HG03571 (cell line): ENCODE data around the gene APOM.

Source experiments
- ATAC-seq: cut with Tn5 transposase; IDR thresholded peaks from one replicate; pipeline ENCODE4 v1.9.1; 2021; ENCODE audit not compliant: unreplicated experiment

The APOM gene

GRCh38 chr6:31677955-31678354 lies 22.3 kb downstream of the APOM start:
- no peak for ATAC-seq

GRCh38 chr6:31680226-31681134 lies 24.8 kb downstream of the APOM start, which contains the start of gene LY6G5C:
Gene LY6G5C, minus strand, starts transcription at chr6:31681067. Its CDS starts 694 bp downstream, at chr6:31680373.
- no peak for ATAC-seq

DNA sequence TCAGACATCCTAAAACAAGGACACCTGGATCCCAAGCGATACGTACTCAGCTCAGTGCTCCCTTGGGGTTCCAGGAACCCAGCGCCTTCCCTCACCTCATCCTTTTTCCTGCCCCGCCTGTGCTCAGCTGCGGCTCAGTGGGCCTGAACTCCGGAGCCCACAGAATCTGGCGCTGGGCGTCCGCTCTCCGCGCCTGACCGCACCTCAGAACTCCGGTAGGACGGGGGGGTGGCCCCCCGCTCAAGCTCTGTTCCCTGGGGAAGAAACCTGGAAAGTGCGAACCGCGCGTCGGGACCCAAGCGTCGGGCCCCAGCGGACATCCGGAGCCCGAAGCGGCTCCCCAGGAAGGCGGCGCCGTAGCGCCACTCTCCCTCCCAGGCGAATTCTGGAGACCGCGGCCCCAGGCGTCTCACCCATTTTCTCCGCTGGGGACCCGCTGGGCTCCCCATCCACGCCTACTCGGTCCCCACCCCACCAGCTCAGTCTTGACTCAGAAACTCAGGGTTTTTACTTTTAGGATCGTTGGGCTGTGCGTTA lies 25.5 kb downstream of the APOM start:
- ATAC-seq = no peak

DNA sequence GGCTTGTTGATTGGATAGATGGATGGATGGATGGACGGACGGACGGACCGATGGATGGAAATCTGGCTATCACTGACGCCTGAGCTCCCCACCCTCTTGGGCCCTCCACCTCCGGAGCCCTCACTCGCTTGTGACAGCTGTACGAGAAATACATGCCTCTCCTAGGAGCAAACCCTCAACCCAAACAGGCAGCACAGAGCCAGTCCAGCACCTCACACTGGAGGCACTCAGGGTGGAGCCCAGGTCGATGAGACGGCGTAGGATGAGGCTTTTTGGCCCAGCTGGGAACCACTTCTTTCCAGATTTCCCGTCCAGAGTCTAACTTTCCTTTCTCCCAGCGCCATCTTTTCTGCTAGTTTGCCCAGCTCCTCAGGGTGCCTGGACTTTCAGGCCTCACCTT lies 27.9 kb downstream of the APOM start:
- no peak for ATAC-seq

DNA sequence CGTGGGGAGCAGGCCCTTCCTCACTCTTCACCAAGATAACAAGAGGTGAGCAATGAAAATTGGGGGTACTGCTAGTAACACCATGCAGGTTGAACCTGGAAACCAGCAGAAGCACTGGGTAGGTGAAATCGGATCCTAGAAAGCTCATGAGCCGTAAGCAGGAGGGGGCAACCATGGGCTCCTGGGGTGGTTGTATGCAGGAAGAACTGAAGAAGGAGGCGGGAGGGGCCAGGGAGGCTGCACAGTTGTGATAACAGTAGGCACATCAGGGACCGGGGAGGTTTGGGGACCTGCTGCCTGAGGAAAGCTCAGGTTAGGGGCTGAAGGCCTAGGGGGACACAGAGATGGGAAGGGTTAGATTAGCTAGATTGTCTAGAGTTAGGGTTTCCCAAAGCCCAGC lies 30.8 kb downstream of the APOM start:
- no peak for ATAC-seq

DNA sequence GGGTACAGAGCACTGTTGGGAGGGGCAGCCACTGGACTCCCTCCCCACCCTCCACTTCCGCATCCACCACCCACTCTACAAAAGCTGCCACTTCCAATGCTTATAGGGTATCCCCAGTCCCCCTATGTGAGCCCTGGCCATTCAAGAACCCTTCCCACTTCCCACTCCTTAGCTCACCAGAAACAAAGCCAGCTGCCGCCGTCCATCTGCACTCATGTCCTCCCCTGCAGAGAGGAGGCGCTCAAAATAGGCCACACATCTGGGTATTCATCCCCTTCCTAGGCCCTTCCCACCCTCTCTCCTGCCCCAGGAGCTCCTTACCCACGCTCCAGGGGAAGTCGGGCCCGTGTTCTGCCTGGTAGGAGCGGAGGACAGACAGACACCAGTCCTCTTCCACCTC lies 31.6 kb downstream of the APOM start:
- ATAC-seq = no peak

- no peak for ATAC-seq
Measured at GRCh38 chr6:31687860-31688693, 32.4 kb downstream of the APOM start.

GRCh38 chr6:31689249-31690110 lies 33.8 kb downstream of the APOM start:
- no peak for ATAC-seq

DNA sequence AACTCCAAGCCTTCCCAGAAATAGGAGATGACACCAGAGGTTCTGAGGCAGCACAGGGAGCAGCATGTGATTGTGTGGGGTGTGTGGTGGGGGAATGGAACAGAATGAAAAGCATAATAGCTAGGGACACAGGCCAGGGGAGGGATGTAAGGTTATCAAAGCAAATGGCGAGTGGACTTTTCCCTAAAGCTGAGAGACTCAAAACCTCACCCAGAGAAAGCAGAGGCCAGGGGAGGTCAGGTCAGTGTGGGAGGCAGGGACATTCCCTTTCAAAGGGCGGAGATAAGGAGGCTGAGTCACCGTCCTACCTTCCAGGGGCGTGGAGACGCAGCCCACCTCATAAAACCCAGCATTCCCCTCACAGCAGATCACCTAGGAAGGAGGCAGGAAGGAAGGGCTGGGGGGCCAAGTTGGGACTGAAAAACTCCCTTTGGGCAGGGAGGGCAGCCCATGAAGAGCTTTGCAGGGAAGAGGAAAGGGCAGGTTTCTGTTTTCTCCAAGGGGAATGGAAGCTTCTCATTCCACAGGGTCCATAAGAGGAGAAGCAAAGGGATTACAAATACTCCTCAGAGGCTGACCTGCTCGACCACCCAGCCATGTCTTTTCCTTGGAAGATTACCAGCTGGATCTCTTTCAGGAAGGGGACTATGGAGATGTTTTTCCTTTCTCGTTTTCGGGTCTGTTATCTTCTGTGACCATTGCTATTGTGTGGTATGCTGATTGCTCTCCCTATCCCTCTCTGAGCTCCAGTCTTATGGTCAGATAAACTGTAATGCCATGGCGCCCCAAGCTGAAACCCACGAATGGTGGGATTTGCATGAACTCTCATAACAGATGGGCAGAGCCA lies 34.8 kb downstream of the APOM start:
- ATAC-seq = no peak

DNA sequence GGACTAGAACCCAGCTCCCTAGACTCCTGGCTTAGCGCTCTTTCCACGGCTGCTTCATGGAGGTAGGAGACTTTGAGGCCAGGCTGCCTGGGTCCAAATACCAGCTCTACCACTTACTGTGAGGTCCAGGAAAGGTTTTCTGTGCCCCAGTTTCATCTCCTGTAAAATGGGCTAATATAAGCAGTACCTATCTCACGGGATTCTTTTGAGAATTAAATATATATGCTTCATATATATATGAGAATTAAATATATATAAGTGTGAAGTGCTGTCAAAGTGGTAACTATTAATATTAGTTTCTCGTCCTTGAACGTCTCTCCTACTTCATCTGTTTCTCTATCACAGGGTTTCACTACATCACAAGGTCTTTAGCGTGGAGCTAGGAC lies 35.4 kb downstream of the APOM start:
- ATAC-seq = no peak

- no peak for ATAC-seq
Measured at GRCh38 chr6:31691564-31692108, 35.9 kb downstream of the APOM start.

GRCh38 chr6:31692353-31692752 lies 36.7 kb downstream of the APOM start:
- ATAC-seq = no peak

- no peak for ATAC-seq
Measured at GRCh38 chr6:31692886-31693285, 37.2 kb downstream of the APOM start.

DNA sequence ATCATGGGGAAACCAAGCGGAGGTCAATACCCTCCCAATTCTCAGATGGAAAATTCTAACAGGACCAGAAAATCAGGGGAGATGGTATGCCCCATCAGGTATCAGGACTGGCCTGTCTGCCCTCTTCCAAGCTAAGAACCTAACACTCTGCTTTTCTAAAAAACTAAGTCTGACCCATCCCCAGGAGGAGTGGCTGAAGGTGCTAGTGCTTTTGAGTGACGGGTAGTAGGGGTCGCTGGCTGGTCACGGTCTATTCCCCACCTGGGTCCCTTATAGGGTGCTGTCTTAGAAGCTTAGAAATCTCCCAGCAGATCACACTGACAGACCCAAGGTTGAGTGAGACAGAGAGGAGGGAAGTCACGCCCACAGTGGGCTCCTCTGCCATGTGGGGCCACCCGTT lies 37.8 kb downstream of the APOM start:
- no peak for ATAC-seq

- ATAC-seq = no peak
Measured at GRCh38 chr6:31697555-31697954, 41.9 kb downstream of the APOM start.

- no peak for ATAC-seq
Measured at GRCh38 chr6:31700740-31701401, 45.2 kb downstream of the APOM start.

- no peak for ATAC-seq
Measured at GRCh38 chr6:31701666-31702404, 46.1 kb downstream of the APOM start.

DNA sequence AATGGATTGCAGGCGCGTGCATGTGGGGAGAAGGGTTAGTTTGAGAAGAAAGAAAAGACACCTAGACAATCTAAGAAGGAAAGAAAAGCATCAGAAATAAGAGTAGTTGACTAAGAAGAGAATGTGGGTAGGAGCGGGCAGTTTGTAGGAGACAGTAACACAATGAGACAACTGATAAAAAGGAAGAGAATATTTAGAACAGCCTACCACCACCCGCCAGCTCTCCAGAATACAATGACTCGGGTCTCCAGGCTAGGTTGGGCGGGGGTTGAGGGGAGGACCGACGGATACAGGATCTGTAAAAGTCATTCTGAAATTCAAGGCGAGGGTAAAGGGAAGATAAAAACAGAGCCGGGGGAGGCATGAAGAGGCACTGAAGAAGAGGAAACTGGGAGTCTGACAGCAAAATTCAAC lies 46.7 kb downstream of the APOM start:
- ATAC-seq = no peak
